Stimulated activated CD4-positive, alpha-beta T cell treated with anti-CD3 and anti-CD28 coated beads, Interleukin-1b, Interleukin-23, amount 100 ng/mL, for 4 hours (primary cell): ENCODE measurements around the gene VASP.
"Not testable (repeated sequence)": the region's sequence is repeated elsewhere in the genome, so short reads cannot be mapped to it uniquely, and the experiment has no call there.

Experiments
- DNase-seq, 2 donors: peaks; one replicate each; pipeline ENCODE4 v3.0.0-alpha.2; 2020; ENCODE audit warnings: low read depth in 2 of 2

VASP gene

GRCh38 chr19:45497791-45498190, 9.5 kb upstream of the VASP start:
- DNase-seq, result no peak

- DNase-seq, result peak; percentile 48 to 62
These were observed 8.7 kb upstream of the VASP start, which contains the start of gene PPM1N for GRCh38 chr19:45498411-45499195. TSS of gene PPM1N (plus strand) at chr19:45498443. CDS start at chr19:45498473, 30 bp downstream.

- peak; percentile 48 to 57 for DNase-seq
These were observed 7.8 kb upstream of the VASP start for GRCh38 chr19:45499196-45500180.

- no peak for DNase-seq
These were observed 6.2 kb upstream of the VASP start for GRCh38 chr19:45500918-45501729.

- DNase-seq, result no peak
These were observed 5.6 kb upstream of the VASP start for GRCh38 chr19:45501730-45502014.

- no peak for DNase-seq
These were observed 5.2 kb upstream of the VASP start for GRCh38 chr19:45502111-45502510.

- DNase-seq, result no peak
These were observed 3.4 kb upstream of the VASP start for GRCh38 chr19:45503909-45504308.

GRCh38 chr19:45505151-45505995, 1.9 kb upstream of the VASP start:
- DNase-seq, result no peak

GRCh38 chr19:45505996-45506245, 1.4 kb upstream of the VASP start:
- no peak for DNase-seq

GRCh38 chr19:45506246-45506988, 862 bp upstream of the VASP start:
- DNase-seq, result peak; percentile 100

- DNase-seq, result no peak
These were observed 665 bp downstream of the VASP start for GRCh38 chr19:45507872-45508416.

- DNase-seq, result peak; percentile 37 to 47
These were observed 1.2 kb downstream of the VASP start for GRCh38 chr19:45508417-45508860.

GRCh38 chr19:45508861-45509691, 1.8 kb downstream of the VASP start:
- DNase-seq, result no peak

GRCh38 chr19:45509692-45510015, 2.4 kb downstream of the VASP start:
- no peak for DNase-seq

GRCh38 chr19:45510352-45510751, 3.1 kb downstream of the VASP start:
- not testable (repeated sequence) for DNase-seq

GRCh38 chr19:45511074-45511473, 3.8 kb downstream of the VASP start:
- no peak for DNase-seq

GRCh38 chr19:45512881-45513483, 5.7 kb downstream of the VASP start:
- DNase-seq, result no peak

- DNase-seq, result no peak
These were observed 7.2 kb downstream of the VASP start for GRCh38 chr19:45514376-45515051.
